ENCODE results near the gene NRG3. TPM values are rescaled to one million over a fixed set of nuclear protein-coding genes. Genes with fewer than 3 reads are reported as not detected.

NRG3 gene
- total and polyA plus RNA-seq, 2 of the 8 experiments (the other 6 are each of a cell fraction or from before 2014, with no cell fraction given), result 4.2 to 5.0 TPM

DNA sequence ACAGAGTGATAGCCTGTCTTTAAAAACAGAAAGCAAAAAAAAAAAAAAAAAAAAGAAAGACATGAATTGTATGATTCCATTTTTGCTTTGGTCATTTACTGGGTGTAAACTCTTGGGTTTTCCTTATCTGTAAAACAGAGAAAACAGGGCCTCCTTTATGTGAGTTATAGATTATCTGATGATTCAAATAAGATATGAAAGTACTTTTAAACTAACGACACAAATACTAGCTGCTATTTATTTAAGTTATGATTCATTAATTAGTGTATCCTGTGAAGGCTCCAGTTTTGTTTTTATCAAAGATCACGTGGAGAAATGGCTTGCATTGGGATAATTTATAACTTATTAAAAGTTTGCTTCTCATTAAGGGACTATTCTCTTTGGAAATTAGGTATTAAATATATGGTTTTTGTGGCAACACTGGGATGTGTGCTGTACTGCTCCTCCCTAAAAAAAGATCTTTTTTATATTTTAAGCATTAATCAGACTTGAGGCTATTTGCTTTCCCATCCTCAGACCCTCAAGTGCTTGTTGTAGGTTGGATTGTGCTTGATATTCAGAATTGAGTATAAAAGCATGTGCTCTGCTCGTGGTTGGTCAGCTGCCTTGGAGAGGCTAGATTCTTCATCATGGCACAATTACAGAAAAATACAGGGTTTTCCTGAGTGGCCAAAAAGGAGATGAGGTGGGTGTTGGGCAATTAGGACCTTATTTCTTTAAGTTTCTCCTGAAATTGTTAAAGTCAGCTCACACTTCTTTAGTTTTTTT is 39.9 kb downstream of the NRG3 start (continued):
- TF ChIP-seq POLR2A (IDR thresholded peaks at IDR 0.05; ENCODE audit: control extremely low read depth in 1 of 2, low read depth in 2 of 2, low read length in 2 of 2) (no peak), KDM5A (IDR thresholded peaks at IDR 0.05; ENCODE audit: low read length) (no peak), SRF (IDR thresholded peaks at IDR 0.05; ENCODE audit: low read depth, low read length) (no peak), BRCA1 (IDR thresholded peaks at IDR 0.05; ENCODE audit: low read depth, low read length) (no peak)
- TF ChIP-seq, protein P1, sequence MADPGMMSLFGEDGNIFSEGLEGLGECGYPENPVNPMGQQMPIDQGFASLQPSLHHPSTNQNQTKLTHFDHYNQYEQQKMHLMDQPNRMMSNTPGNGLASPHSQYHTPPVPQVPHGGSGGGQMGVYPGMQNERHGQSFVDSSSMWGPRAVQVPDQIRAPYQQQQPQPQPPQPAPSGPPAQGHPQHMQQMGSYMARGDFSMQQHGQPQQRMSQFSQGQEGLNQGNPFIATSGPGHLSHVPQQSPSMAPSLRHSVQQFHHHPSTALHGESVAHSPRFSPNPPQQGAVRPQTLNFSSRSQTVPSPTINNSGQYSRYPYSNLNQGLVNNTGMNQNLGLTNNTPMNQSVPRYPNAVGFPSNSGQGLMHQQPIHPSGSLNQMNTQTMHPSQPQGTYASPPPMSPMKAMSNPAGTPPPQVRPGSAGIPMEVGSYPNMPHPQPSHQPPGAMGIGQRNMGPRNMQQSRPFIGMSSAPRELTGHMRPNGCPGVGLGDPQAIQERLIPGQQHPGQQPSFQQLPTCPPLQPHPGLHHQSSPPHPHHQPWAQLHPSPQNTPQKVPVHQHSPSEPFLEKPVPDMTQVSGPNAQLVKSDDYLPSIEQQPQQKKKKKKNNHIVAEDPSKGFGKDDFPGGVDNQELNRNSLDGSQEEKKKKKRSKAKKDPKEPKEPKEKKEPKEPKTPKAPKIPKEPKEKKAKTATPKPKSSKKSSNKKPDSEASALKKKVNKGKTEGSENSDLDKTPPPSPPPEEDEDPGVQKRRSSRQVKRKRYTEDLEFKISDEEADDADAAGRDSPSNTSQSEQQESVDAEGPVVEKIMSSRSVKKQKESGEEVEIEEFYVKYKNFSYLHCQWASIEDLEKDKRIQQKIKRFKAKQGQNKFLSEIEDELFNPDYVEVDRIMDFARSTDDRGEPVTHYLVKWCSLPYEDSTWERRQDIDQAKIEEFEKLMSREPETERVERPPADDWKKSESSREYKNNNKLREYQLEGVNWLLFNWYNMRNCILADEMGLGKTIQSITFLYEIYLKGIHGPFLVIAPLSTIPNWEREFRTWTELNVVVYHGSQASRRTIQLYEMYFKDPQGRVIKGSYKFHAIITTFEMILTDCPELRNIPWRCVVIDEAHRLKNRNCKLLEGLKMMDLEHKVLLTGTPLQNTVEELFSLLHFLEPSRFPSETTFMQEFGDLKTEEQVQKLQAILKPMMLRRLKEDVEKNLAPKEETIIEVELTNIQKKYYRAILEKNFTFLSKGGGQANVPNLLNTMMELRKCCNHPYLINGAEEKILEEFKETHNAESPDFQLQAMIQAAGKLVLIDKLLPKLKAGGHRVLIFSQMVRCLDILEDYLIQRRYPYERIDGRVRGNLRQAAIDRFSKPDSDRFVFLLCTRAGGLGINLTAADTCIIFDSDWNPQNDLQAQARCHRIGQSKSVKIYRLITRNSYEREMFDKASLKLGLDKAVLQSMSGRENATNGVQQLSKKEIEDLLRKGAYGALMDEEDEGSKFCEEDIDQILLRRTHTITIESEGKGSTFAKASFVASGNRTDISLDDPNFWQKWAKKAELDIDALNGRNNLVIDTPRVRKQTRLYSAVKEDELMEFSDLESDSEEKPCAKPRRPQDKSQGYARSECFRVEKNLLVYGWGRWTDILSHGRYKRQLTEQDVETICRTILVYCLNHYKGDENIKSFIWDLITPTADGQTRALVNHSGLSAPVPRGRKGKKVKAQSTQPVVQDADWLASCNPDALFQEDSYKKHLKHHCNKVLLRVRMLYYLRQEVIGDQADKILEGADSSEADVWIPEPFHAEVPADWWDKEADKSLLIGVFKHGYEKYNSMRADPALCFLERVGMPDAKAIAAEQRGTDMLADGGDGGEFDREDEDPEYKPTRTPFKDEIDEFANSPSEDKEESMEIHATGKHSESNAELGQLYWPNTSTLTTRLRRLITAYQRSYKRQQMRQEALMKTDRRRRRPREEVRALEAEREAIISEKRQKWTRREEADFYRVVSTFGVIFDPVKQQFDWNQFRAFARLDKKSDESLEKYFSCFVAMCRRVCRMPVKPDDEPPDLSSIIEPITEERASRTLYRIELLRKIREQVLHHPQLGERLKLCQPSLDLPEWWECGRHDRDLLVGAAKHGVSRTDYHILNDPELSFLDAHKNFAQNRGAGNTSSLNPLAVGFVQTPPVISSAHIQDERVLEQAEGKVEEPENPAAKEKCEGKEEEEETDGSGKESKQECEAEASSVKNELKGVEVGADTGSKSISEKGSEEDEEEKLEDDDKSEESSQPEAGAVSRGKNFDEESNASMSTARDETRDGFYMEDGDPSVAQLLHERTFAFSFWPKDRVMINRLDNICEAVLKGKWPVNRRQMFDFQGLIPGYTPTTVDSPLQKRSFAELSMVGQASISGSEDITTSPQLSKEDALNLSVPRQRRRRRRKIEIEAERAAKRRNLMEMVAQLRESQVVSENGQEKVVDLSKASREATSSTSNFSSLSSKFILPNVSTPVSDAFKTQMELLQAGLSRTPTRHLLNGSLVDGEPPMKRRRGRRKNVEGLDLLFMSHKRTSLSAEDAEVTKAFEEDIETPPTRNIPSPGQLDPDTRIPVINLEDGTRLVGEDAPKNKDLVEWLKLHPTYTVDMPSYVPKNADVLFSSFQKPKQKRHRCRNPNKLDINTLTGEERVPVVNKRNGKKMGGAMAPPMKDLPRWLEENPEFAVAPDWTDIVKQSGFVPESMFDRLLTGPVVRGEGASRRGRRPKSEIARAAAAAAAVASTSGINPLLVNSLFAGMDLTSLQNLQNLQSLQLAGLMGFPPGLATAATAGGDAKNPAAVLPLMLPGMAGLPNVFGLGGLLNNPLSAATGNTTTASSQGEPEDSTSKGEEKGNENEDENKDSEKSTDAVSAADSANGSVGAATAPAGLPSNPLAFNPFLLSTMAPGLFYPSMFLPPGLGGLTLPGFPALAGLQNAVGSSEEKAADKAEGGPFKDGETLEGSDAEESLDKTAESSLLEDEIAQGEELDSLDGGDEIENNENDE (IDR thresholded peaks at IDR 0.05; ENCODE audit: insufficient replicate concordance, low read length), result no peak
